Lower leg skin (tissue), 3 donors: ENCODE data around the gene INPP5F.

Experiments
- CTCF ChIP-seq, 3 donors: fragments of 450-650 bp; IDR thresholded peaks; one replicate each; pipeline ENCODE4 v1.5.1; 2016; ENCODE audit warnings: antibody characterized with exemption in 3 of 3, mild to moderate bottlenecking in 3 of 3, moderate library complexity in 2 of 3
- POLR2A ChIP-seq, 2 donors: fragments of 450-650 bp; IDR thresholded peaks; one replicate each; pipeline ENCODE4 v1.6.1; 2016 to 2017; ENCODE audit warnings: antibody characterized with exemption in 2 of 2, mild to moderate bottlenecking in 1 of 2, moderate library complexity in 1 of 2

DNA sequence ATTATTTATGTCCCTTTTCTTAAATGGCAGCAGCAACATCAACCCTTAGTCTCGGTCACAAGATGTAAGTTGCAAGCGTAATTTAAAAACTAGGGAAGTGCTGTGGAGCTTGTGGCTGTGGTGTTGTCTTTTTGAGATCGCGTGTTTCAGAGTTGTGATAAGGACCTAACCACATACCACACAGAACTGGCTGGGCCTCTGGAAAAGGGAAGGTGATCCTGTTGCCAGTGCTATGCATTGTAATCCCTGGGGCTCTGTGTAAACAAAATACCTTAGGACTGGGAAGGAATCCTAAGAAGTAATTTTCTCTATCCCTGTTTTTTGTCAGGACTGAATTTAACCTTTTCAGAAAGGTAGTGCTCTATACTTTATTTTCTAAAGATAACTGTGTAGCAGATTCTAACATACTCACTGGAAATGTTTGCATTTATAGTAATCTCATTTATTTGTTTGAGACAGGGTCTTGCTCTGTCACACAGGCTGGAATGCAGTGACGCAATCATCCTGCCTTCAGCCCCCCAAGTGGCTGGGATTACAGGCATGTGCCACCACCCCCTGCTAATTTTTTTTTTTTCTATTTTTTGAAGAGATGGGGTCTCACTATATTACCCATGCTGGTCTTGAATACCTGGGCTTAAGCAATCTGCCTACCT lies 60.4 kb downstream of the INPP5F start:
- TF ChIP-seq CTCF (IDR thresholded peaks at IDR 0.05): no peak
- no peak for TF ChIP-seq POLR2A (IDR thresholded peaks at IDR 0.05)
